Stimulated activated CD8-positive, alpha-beta memory T cell treated with anti-CD3 and anti-CD28 coated beads, Interleukin-15, amount 100 ng/mL, for 4 hours (primary cell): Measurements from ENCODE around the gene IGF1R.

Experiments
- DNase-seq, 2 donors: peaks; one replicate each; pipeline ENCODE4 v3.0.0-alpha.2; 2020; ENCODE audit warnings: low read depth in 2 of 2

Gene IGF1R

GRCh38 chr15:98943051-98943508 lies 294.7 kb downstream of the IGF1R start:
- DNase-seq = no peak

- no peak for DNase-seq
Observed at GRCh38 chr15:98943601-98944151, 295.3 kb downstream of the IGF1R start.

- DNase-seq = no peak
Observed at GRCh38 chr15:98946301-98947255, 298.2 kb downstream of the IGF1R start.

- DNase-seq = no peak
Observed at GRCh38 chr15:98948456-98948855, 300.1 kb downstream of the IGF1R start.

GRCh38 chr15:98948941-98949340 lies 300.6 kb downstream of the IGF1R start:
- DNase-seq = no peak

GRCh38 chr15:98949624-98950023 lies 301.3 kb downstream of the IGF1R start:
- no peak for DNase-seq

- no peak for DNase-seq
Observed at GRCh38 chr15:98950248-98950647, 301.9 kb downstream of the IGF1R start.

GRCh38 chr15:98951004-98951403 lies 302.7 kb downstream of the IGF1R start:
- no peak for DNase-seq

GRCh38 chr15:98951493-98952320 lies 303.4 kb downstream of the IGF1R start:
- no peak for DNase-seq

- no peak for DNase-seq
Observed at GRCh38 chr15:98952381-98952803, 304.1 kb downstream of the IGF1R start.

GRCh38 chr15:98953000-98953787 lies 304.9 kb downstream of the IGF1R start:
- DNase-seq = no peak

GRCh38 chr15:98953968-98954367 lies 305.6 kb downstream of the IGF1R start:
- DNase-seq = no peak

- no peak for DNase-seq
Observed at GRCh38 chr15:98954411-98954810, 306.1 kb downstream of the IGF1R start.

GRCh38 chr15:98955331-98955730 lies 307.0 kb downstream of the IGF1R start:
- DNase-seq = no peak

GRCh38 chr15:98955961-98956723 lies 307.8 kb downstream of the IGF1R start:
- DNase-seq = no peak

GRCh38 chr15:98956796-98957553 lies 308.6 kb downstream of the IGF1R start:
- DNase-seq = no peak

- DNase-seq = no peak
Observed at GRCh38 chr15:98957655-98958054, 309.3 kb downstream of the IGF1R start.

GRCh38 chr15:98958076-98958475 lies 309.7 kb downstream of the IGF1R start:
- no peak for DNase-seq

GRCh38 chr15:98958918-98959639 lies 310.7 kb downstream of the IGF1R start:
- DNase-seq = no peak
